ENCODE results near the gene RAB3C. TPM values are rescaled to one million over a fixed set of nuclear protein-coding genes. Genes with fewer than 3 reads are reported as not detected.

The RAB3C gene
- total RNA-seq, 1 donor from 2014 or later, result 0.47 TPM

GRCh38 chr5:58763390-58763789, 180.5 kb downstream of the RAB3C start:
- CTCF ChIA-PET, result no interaction called here
- H3K4me3 Mint-ChIP-seq, result no peak overlapping the region
- H3K9me3 Mint-ChIP-seq, result no peaks in the 10 kb centered on the region
- ATAC-seq (ENCODE audit: low read depth), result no peak
- no peak overlapping the region for H3K27ac Mint-ChIP-seq
- no peak for TF ChIP-seq CTCF (IDR thresholded peaks at IDR 0.05)
- peaks cover 23% of the 10 kb centered on the region for H3K4me1 Mint-ChIP-seq
- peaks cover 3% of the 10 kb centered on the region for H3K27me3 Mint-ChIP-seq
- intact Hi-C loops (cut with micrococcal nuclease), result loop anchor here (10.0 kb wide), 1 partner anchor 269 kb away; the partner anchor contains the start of gene GAPT
- no peaks in the 10 kb centered on the region for H3K36me3 Mint-ChIP-seq (ENCODE audit: low read depth)
- DNase-seq, result no peak
- POLR2A ChIA-PET, result no interaction called here

DNA sequence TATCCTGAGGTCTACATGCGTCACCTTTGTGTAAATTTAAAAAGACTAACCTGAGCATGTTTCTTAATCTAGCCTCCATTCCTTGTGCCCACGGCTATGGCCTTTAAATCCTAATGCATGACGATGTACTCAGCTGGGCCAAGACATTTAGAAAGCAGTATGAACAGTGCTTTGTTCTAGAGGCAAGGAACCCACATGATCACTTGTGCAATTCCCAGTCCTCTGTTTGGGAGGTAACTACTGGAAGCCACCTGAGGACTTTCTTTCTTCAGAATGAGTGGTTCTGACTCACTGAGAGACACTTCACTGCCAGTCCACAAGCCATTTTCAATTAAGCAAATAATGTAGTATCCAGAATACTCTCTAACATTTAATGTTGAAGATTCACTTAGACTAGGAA, 181.3 kb downstream of the RAB3C start:
- DNase-seq (no peak), ATAC-seq (ENCODE audit: low read depth) (no peak)
- CTCF ChIA-PET, result no interaction called here
- intact Hi-C loops (cut with micrococcal nuclease), result loop anchor here (10.0 kb wide), 1 partner anchor 269 kb away; the partner anchor contains the start of gene GAPT
- Mint-ChIP-seq H3K4me1 (peaks cover 15% of the 10 kb centered on the region), H3K4me3 (no peak overlapping the region), H3K9me3 (no peaks in the 10 kb centered on the region), H3K36me3 (ENCODE audit: low read depth) (no peaks in the 10 kb centered on the region), H3K27me3 (peaks cover 3% of the 10 kb centered on the region), H3K27ac (no peak overlapping the region)
- TF ChIP-seq CTCF (IDR thresholded peaks at IDR 0.05), result no peak
- POLR2A ChIA-PET, result no interaction called here

DNA sequence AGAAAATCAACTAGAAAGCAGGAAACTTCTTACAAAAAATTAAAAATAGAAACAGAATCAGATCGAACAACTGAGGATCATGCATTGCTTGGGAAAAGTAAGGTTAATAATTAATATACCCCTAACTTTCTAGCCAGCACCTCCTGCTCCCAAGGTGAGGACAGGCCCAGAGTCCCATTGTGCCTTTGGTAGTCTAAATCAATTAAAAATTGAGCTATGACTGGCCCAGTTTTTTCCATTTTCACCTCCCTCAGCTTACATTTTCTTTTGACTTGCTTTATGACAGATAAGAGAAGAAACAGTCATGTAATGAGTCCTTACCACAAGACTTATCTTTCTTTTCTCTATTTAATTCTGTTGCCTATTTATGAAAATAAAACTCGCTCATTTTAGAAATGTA, 182.2 kb downstream of the RAB3C start:
- ChIA-PET CTCF (no interaction called here), POLR2A (no interaction called here)
- H3K27me3 Mint-ChIP-seq, result peaks cover 3% of the 10 kb centered on the region
- no peak for TF ChIP-seq CTCF (IDR thresholded peaks at IDR 0.05)
- ATAC-seq (ENCODE audit: low read depth) (no peak), DNase-seq (no peak)
- no peaks in the 10 kb centered on the region for H3K36me3 Mint-ChIP-seq (ENCODE audit: low read depth)
- no peaks in the 10 kb centered on the region for H3K9me3 Mint-ChIP-seq
- H3K4me3 Mint-ChIP-seq, result no peak overlapping the region
- intact Hi-C loops (cut with micrococcal nuclease), result loop anchor here (10.0 kb wide), 1 partner anchor 270 kb away; the partner anchor contains the start of gene GAPT
- H3K4me1 Mint-ChIP-seq, result peaks cover 7% of the 10 kb centered on the region
- H3K27ac Mint-ChIP-seq, result no peak overlapping the region

DNA sequence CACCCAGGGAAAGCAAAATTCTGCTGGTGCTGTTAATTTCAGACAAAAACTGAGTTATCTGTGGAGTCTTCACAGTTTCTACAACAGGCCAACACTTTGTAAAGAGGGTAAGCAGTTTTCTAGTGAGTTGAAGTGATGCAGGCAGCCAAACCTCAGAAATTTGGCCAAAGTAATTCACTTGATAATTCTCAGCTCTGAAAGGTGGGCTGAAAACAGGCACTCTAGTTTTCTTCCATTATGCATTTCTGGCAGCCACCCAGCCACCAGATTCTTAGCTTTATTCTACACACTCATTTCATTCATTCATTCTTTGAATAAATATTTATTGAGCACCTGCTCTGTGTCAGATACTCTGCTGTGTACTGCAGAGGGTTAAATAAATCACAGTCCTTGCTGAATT, 184.2 kb downstream of the RAB3C start:
- DNase-seq (no peak), ATAC-seq (ENCODE audit: low read depth) (no peak)
- Mint-ChIP-seq H3K9me3 (no peaks in the 10 kb centered on the region), H3K4me3 (no peak overlapping the region), H3K27me3 (peaks cover 3% of the 10 kb centered on the region), H3K4me1 (peaks cover 4% of the 10 kb centered on the region), H3K36me3 (ENCODE audit: low read depth) (no peaks in the 10 kb centered on the region), H3K27ac (no peak overlapping the region)
- ChIA-PET CTCF (no interaction called here), POLR2A (interaction anchor here (0.6 kb wide), 1 partner anchor 14 kb away, joined by 4 read pairs; no protein-coding TSS in a partner anchor)
- intact Hi-C loops (cut with micrococcal nuclease), result loop anchor here (10.0 kb wide), 1 partner anchor 272 kb away; the partner anchor contains the start of gene GAPT
- TF ChIP-seq CTCF (IDR thresholded peaks at IDR 0.05), result no peak

DNA sequence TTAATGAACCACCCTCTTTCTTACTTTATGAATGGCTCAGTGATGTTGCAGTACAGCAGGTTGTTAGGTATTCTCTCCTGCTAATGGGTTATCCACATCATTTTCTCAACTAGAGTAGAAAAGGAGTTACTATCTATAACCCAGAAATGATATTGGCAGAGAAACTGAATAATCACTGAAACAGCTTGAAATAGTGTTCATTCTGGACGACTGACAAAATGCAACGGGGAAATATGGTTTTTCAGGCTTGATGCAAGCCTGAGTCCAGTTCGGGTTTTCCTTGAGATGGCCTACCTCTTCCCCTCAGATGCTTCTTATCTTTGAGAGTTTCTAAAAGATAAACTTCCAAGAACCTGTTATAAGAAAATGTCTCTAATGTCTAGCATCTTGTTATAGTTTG, 187.3 kb downstream of the RAB3C start:
- peaks cover 3% of the 10 kb centered on the region for H3K27me3 Mint-ChIP-seq
- H3K36me3 Mint-ChIP-seq (ENCODE audit: low read depth), result no peaks in the 10 kb centered on the region
- peaks cover 4% of the 10 kb centered on the region for H3K4me1 Mint-ChIP-seq
- intact Hi-C loops (cut with micrococcal nuclease), result no loop called here
- H3K9me3 Mint-ChIP-seq, result no peaks in the 10 kb centered on the region
- ChIA-PET CTCF (no interaction called here), POLR2A (no interaction called here)
- ATAC-seq (ENCODE audit: low read depth), result no peak
- DNase-seq, result no peak
- H3K27ac Mint-ChIP-seq, result no peak overlapping the region
- H3K4me3 Mint-ChIP-seq, result no peak overlapping the region
- TF ChIP-seq CTCF (IDR thresholded peaks at IDR 0.05), result no peak

Data from activated B cell treated with CpG ODN at 0.5 μM for 24 hours (primary cell).